AG04450 (cell line): ENCODE data around the gene BZW1. TPM values are rescaled to one million over a fixed set of nuclear protein-coding genes. Genes with fewer than 3 reads are reported as not detected.

Experiments used
- CTCF ChIA-PET: fragments of 300-600, 350-600 bp; formaldehyde crosslinking; extraction: SDS; loops from one replicate; lab custom pipeline; 2022; ENCODE audit warnings: antibody characterized with exemption, inconsistent platforms; lab: Charles Lee
- POLR2A ChIA-PET: fragments of 350-600 bp; formaldehyde crosslinking; extraction: SDS; loops from one replicate; lab custom pipeline; 2021; ENCODE audit warnings: antibody characterized with exemption, inconsistent platforms; lab: Yijun Ruan, JAX
- DNase-seq: peaks from one replicate; pipeline ENCODE4 v3.0.0-alpha.2; 2011; ENCODE audit warnings: low read depth, low spot score
- H3K27ac ChIP-seq: one replicate; pipeline ENCODE4 v1.5.1; 2012; ENCODE audit warnings: low read depth, low read length, control low read depth
- H3K27me3 ChIP-seq: one replicate; pipeline ENCODE4 v1.6.0; 2012; ENCODE audit warnings: low read length; ENCODE audit not compliant: control insufficient read depth, insufficient read depth
- H3K4me3 ChIP-seq: 2 replicates; pipeline ENCODE4 v1.5.1; 2011; ENCODE audit warnings: mild to moderate bottlenecking, low read depth, low read length, control low read depth
- H3K9me3 ChIP-seq: 2 replicates; pipeline ENCODE4 v1.5.1; 2012; ENCODE audit warnings: low read length; ENCODE audit not compliant: control insufficient read depth, insufficient read depth
- CTCF ChIP-seq: IDR thresholded peaks from 2 replicates; pipeline ENCODE4 v1.5.1; 2011; ENCODE audit warnings: low read depth, low read length, control low read depth, inconsistent platforms
- polyA plus RNA-seq: library from polyadenylated mRNA; depleted of rRNA; stranded (reverse); fragments of >200 nt; gene quantifications from 2 replicates; pipeline ENCODE4 v1.2.3, GENCODE V29; 2011

The BZW1 gene
- polyA plus RNA-seq, 1 experiment, result 376 TPM

- H3K27ac ChIP-seq, result peak overlapping the region; percentile 90
- POLR2A ChIA-PET, result interaction anchor here (1.2 to 2.6 kb wide), 4 partner anchors 9 to 45 kb away, joined by 7 to 13 read pairs (median 12); partner anchors contain the start of gene BZW1
- CTCF ChIA-PET, result interaction anchor here (1.6 to 2.7 kb wide), 2 partner anchors 10 to 31 kb away, joined by 3 to 6 read pairs; no protein-coding TSS in a partner anchor
- no peaks in the 10 kb centered on the region for H3K9me3 ChIP-seq
- DNase-seq, result no peak
- no peak overlapping the region for H3K4me3 ChIP-seq
- TF ChIP-seq CTCF, result no peak
- no peaks in the 10 kb centered on the region for H3K27me3 ChIP-seq
Measured at GRCh38 chr2:200765995-200766660, 45.6 kb upstream of the BZW1 start.

GRCh38 chr2:200767111-200767885 is 44.4 kb upstream of the BZW1 start:
- Histone ChIP-seq H3K4me3 (no peak overlapping the region), H3K9me3 (no peaks in the 10 kb centered on the region), H3K27ac (no peak overlapping the region), H3K27me3 (no peaks in the 10 kb centered on the region)
- POLR2A ChIA-PET, result no interaction called here
- no peak for DNase-seq
- CTCF ChIA-PET, result interaction anchor here (1.6 kb wide), 1 partner anchor 54 kb away, joined by 6 read pairs; no protein-coding TSS in a partner anchor
- TF ChIP-seq CTCF, result no peak

- no peak for DNase-seq
- Histone ChIP-seq H3K27me3 (no peaks in the 10 kb centered on the region), H3K9me3 (no peaks in the 10 kb centered on the region), H3K4me3 (no peak overlapping the region), H3K27ac (no peak overlapping the region)
- ChIA-PET CTCF (no interaction called here), POLR2A (no interaction called here)
- no peak for TF ChIP-seq CTCF
Measured at GRCh38 chr2:200770847-200771246, 40.9 kb upstream of the BZW1 start.

GRCh38 chr2:200772620-200773019 is 39.1 kb upstream of the BZW1 start:
- POLR2A ChIA-PET, result no interaction called here
- H3K4me3 ChIP-seq, result no peak overlapping the region
- no peak overlapping the region for H3K27ac ChIP-seq
- CTCF ChIA-PET, result no interaction called here
- no peaks in the 10 kb centered on the region for H3K9me3 ChIP-seq
- no peak for TF ChIP-seq CTCF
- DNase-seq, result no peak
- H3K27me3 ChIP-seq, result no peaks in the 10 kb centered on the region

GRCh38 chr2:200773083-200773482 is 38.6 kb upstream of the BZW1 start:
- Histone ChIP-seq H3K4me3 (no peak overlapping the region), H3K27ac (no peak overlapping the region), H3K9me3 (no peaks in the 10 kb centered on the region), H3K27me3 (no peaks in the 10 kb centered on the region)
- DNase-seq, result no peak
- ChIA-PET POLR2A (no interaction called here), CTCF (no interaction called here)
- no peak for TF ChIP-seq CTCF
